GM19240 (cell line): Measurements from ENCODE around the gene RANGAP1.
"Not testable (repeated sequence)": the region's sequence is repeated elsewhere in the genome, so short reads cannot be mapped to it uniquely, and the experiment has no call there.

Experiments
- DNase-seq: peaks from one replicate; pipeline ENCODE4 v3.0.0; 2011; ENCODE audit warnings: low spot score; ENCODE audit not compliant: insufficient read length

The RANGAP1 gene

GRCh38 chr22:41301085-41302020, 15.4 kb upstream of the RANGAP1 start, which contains the start of gene ZC3H7B:
Gene ZC3H7B (plus strand): TSS chr22:41301525. CDS start chr22:41320661, 19,136 bp downstream.
- DNase-seq: peak; percentile 96

GRCh38 chr22:41300661-41301060, 14.7 kb upstream of the RANGAP1 start:
- no peak for DNase-seq

- DNase-seq: no peak
These were observed 11.1 kb upstream of the RANGAP1 start for GRCh38 chr22:41296826-41297667.

GRCh38 chr22:41294816-41295215, 8.8 kb upstream of the RANGAP1 start:
- DNase-seq: not testable (repeated sequence)

- no peak for DNase-seq
These were observed 4.6 kb upstream of the RANGAP1 start for GRCh38 chr22:41290262-41291221.

- DNase-seq: no peak
These were observed 3.7 kb upstream of the RANGAP1 start for GRCh38 chr22:41289671-41290070.

- no peak for DNase-seq
These were observed 2.4 kb upstream of the RANGAP1 start for GRCh38 chr22:41288245-41288946.

GRCh38 chr22:41286639-41287091, 678 bp upstream of the RANGAP1 start:
- DNase-seq: no peak

GRCh38 chr22:41285441-41285819, 557 bp downstream of the RANGAP1 start:
- peak; percentile 62 for DNase-seq

GRCh38 chr22:41284465-41284864, 1.5 kb downstream of the RANGAP1 start:
- DNase-seq: no peak

- no peak for DNase-seq
These were observed 5.1 kb downstream of the RANGAP1 start for GRCh38 chr22:41280854-41281253.

GRCh38 chr22:41280065-41280464, 5.9 kb downstream of the RANGAP1 start:
- DNase-seq: no peak

- DNase-seq: no peak
These were observed 11.1 kb downstream of the RANGAP1 start for GRCh38 chr22:41274856-41275255.

GRCh38 chr22:41273128-41273527, 12.9 kb downstream of the RANGAP1 start:
- no peak for DNase-seq

GRCh38 chr22:41271787-41272186, 14.2 kb downstream of the RANGAP1 start:
- DNase-seq: no peak

GRCh38 chr22:41267958-41268357, 18.0 kb downstream of the RANGAP1 start:
- DNase-seq: no peak

- DNase-seq: no peak
These were observed 21.5 kb downstream of the RANGAP1 start for GRCh38 chr22:41264408-41264941.

- DNase-seq: no peak
These were observed 22.3 kb downstream of the RANGAP1 start for GRCh38 chr22:41263704-41264103.

GRCh38 chr22:41262250-41262765, 23.7 kb downstream of the RANGAP1 start:
- no peak for DNase-seq
